Panc1 (cell line): ENCODE results near the gene TMEM259. TPM values are rescaled to one million over a fixed set of nuclear protein-coding genes. Genes with fewer than 3 reads are reported as not detected.

ENCODE experiments used
- ATAC-seq: fragments of 200-7000 bp; cut with Tn5 transposase; 2 replicates; pipeline ENCODE4 v1.9.1; 2020; ENCODE audit warnings: mild to moderate bottlenecking, moderate library complexity
- BruUV-seq: library from RNA; stranded (reverse); fragments of 400-500 nt; replicated peaks from 2 replicates; lab custom pipeline; 2021; lab: Mats Ljungman, UMichigan
- CTCF ChIA-PET: fragments of 300-600 bp; sonication (Branson Sonifier 250); formaldehyde crosslinking; loops from one replicate; lab custom pipeline; 2022; ENCODE audit warnings: antibody characterized with exemption; lab: Charles Lee
- POLR2A ChIA-PET: fragments of 300-600 bp; sonication (Branson Sonifier 250); formaldehyde crosslinking; loops from one replicate; lab custom pipeline; 2022; ENCODE audit warnings: antibody characterized with exemption; lab: Charles Lee
- DNase-seq: peaks from one replicate; pipeline ENCODE4 v3.0.0-alpha.2; 2010; ENCODE audit warnings: low read depth, low spot score
- H3K27ac ChIP-seq: 2 replicates; pipeline ENCODE4 v1.5.1; 2011; ENCODE audit warnings: mild to moderate bottlenecking, low read length, inconsistent platforms
- H3K27me3 ChIP-seq: fragments of 200-500 bp; sonication (Bioruptor generic); 2 replicates; pipeline ENCODE4 v1.6.0; 2014; ENCODE audit warnings: low read length, inconsistent platforms; ENCODE audit not compliant: control insufficient read depth, insufficient read depth
- H3K36me3 ChIP-seq: fragments of 200-500 bp; sonication (Bioruptor generic); 2 replicates; pipeline ENCODE4 v1.5.1; 2014; ENCODE audit warnings: inconsistent platforms, mild to moderate bottlenecking, low read length, moderate library complexity; ENCODE audit not compliant: control insufficient read depth, insufficient read depth
- H3K4me1 ChIP-seq: 2 replicates; pipeline ENCODE4 v1.5.1; 2011; ENCODE audit warnings: inconsistent platforms, mild to moderate bottlenecking, low read length, moderate library complexity; ENCODE audit not compliant: control insufficient read depth, insufficient read depth
- H3K4me3 ChIP-seq, 2 experiments: 2 replicates each; pipeline ENCODE4 v1.5.1; 2011 to 2012; ENCODE audit warnings: low read depth in 2 of 2, low read length in 2 of 2, mild to moderate bottlenecking in 2 of 2, inconsistent platforms in 1 of 2, moderate library complexity in 1 of 2
- H3K9me3 ChIP-seq: fragments of 200-500 bp; sonication (Bioruptor generic); 2 replicates; pipeline ENCODE4 v1.5.1; 2014; ENCODE audit warnings: low read depth, mild to moderate bottlenecking, inconsistent platforms, low read length, moderate library complexity; ENCODE audit not compliant: control insufficient read depth, insufficient read depth
- CTCF ChIP-seq: fragments of 450-650 bp; IDR thresholded peaks from 2 replicates; pipeline ENCODE4 v1.5.1; 2017; ENCODE audit warnings: mild to moderate bottlenecking
- POLR2AphosphoS5 ChIP-seq: IDR thresholded peaks from 2 replicates; pipeline ENCODE4 v1.6.1; 2012; ENCODE audit warnings: mild to moderate bottlenecking, low read depth, low read length, moderate library complexity
- REST ChIP-seq, 2 experiments: IDR thresholded peaks; 2 replicates each; pipeline ENCODE4 v1.6.1; 2011 to 2012; ENCODE audit warnings: low read depth in 2 of 2, control low read depth in 1 of 2, low read length in 1 of 2, mild to moderate bottlenecking in 1 of 2, moderate library complexity in 1 of 2; ENCODE audit not compliant: insufficient read depth in 1 of 2
- SIN3A ChIP-seq: IDR thresholded peaks from 2 replicates; pipeline ENCODE4 v1.6.1; 2012; ENCODE audit warnings: low read depth, mild to moderate bottlenecking, low read length, moderate library complexity, borderline replicate concordance; ENCODE audit not compliant: insufficient read depth
- TCF7L2 ChIP-seq: IDR thresholded peaks from 2 replicates; pipeline ENCODE4 v1.6.1; 2011; ENCODE audit warnings: mild to moderate bottlenecking, low read depth, low read length, inconsistent platforms
- in situ Hi-C: cut with HindIII; loops from 2 replicates; pipeline ENCODE4 v1.10.0; 2016; ENCODE audit warnings: low sequenced_read_pairs, low pct_unique_long_range_greater_than_20kb
- intact Hi-C: fragments of 100-400 bp; cut with micrococcal nuclease; formaldehyde crosslinking; loops from one replicate; pipeline ENCODE4 v1.10.0; 2022; ENCODE audit not compliant: unreplicated experiment
- total RNA-seq: library from RNA; stranded (reverse); gene quantifications from one replicate; pipeline ENCODE4 v1.2.1, GENCODE V29; 2021; ENCODE audit not compliant: unreplicated experiment

Gene TMEM259
- total RNA-seq, 1 experiment from 2014 or later: 193 TPM

GRCh38 chr19:973726-974563, 47.0 kb downstream of the TMEM259 start:
- no peaks in the 10 kb centered on the region for H3K27me3 ChIP-seq
- no peak overlapping the region for H3K4me3 ChIP-seq
- intact Hi-C loops: no loop called here
- BruUV-seq: no TSS peak
- no peak for ATAC-seq
- no peaks in the 10 kb centered on the region for H3K9me3 ChIP-seq
- H3K27ac ChIP-seq: no peak overlapping the region
- POLR2A ChIA-PET: no interaction called here
- H3K36me3 ChIP-seq: peaks cover 5% of the 10 kb centered on the region; the same call in 1 of the 2 replicates
- H3K4me1 ChIP-seq: no peaks in the 10 kb centered on the region
- TF ChIP-seq POLR2AphosphoS5 (no peak), REST (IDR thresholded peaks at IDR 0.05; ENCODE audit: insufficient read depth in 1 of 2, low read depth in 2 of 2, low read length in 1 of 2) (no peak)
- in situ Hi-C loops: no loop called here
- DNase-seq: no peak
- CTCF ChIA-PET: no interaction called here

GRCh38 chr19:972281-972680, 48.6 kb downstream of the TMEM259 start:
- no peak for ATAC-seq
- no peak for TF ChIP-seq CTCF
- TF ChIP-seq REST (IDR thresholded peaks at IDR 0.05; ENCODE audit: insufficient read depth in 1 of 2, low read depth in 2 of 2, low read length in 1 of 2): no peak
- no peak for TF ChIP-seq POLR2AphosphoS5
- no peak for TF ChIP-seq TCF7L2
- TF ChIP-seq SIN3A: no peak
- CTCF ChIA-PET: interaction anchor here (0.6 kb wide), 1 partner anchor 362 kb away, joined by 7 read pairs; no protein-coding TSS in a partner anchor
- DNase-seq: no peak
- H3K4me1 ChIP-seq: no peaks in the 10 kb centered on the region
- peaks cover 5% of the 10 kb centered on the region; the same call in 1 of the 2 replicates for H3K36me3 ChIP-seq
- no peaks in the 10 kb centered on the region for H3K9me3 ChIP-seq
- H3K27ac ChIP-seq: no peak overlapping the region
- BruUV-seq: no TSS peak
- POLR2A ChIA-PET: no interaction called here
- in situ Hi-C loops: no loop called here
- intact Hi-C loops: no loop called here
- H3K4me3 ChIP-seq: no peak overlapping the region
- no peaks in the 10 kb centered on the region for H3K27me3 ChIP-seq
